Right atrium auricular region (tissue), 2 donors: Measurements from ENCODE around the gene ST6GAL1. TPM values are rescaled to one million over a fixed set of nuclear protein-coding genes. Genes with fewer than 3 reads are reported as not detected.

Experiments
- DNase-seq: peaks from one replicate; pipeline ENCODE4 v3.0.0-alpha.2; 2019; ENCODE audit warnings: low spot score
- H3K27ac ChIP-seq, 2 donors: fragments of 200-600 bp; sonication (generic); 1 replicate in 1 of 2; 2 replicates in 1 of 2; pipeline ENCODE4 v1.5.1; 2016 to 2019
- H3K27me3 ChIP-seq, 2 donors: fragments of 200-600 bp; sonication (generic); one replicate each; pipeline versions ENCODE4 v1.5.1 to v1.6.0; 2017 to 2019
- H3K36me3 ChIP-seq: fragments of 200-600 bp; sonication (generic); one replicate; pipeline ENCODE4 v1.5.1; 2016
- H3K4me1 ChIP-seq, 2 donors: fragments of 200-600 bp; sonication (generic); one replicate each; pipeline versions ENCODE4 v1.5.1 to v1.6.0; 2017 to 2019
- H3K4me3 ChIP-seq, 2 donors: fragments of 200-600 bp; sonication (generic); 1 replicate in 1 of 2; 2 replicates in 1 of 2; pipeline ENCODE4 v1.5.1; 2017 to 2019; ENCODE audit warnings: mild to moderate bottlenecking in 1 of 2, moderate library complexity in 1 of 2
- H3K9me3 ChIP-seq, 2 donors: fragments of 200-600 bp; sonication (generic); one replicate each; pipeline ENCODE4 v1.5.1; 2019
- total RNA-seq, 2 donors: library from RNA; depleted of rRNA; stranded (reverse); fragments of >200 nt; gene quantifications; one replicate each; pipeline ENCODE4 v1.1.0, GENCODE V29; 2016
- TF ChIP-seq, protein P1 (sequence below), 2 donors: fragments of 200-600 bp; sonication (generic); IDR thresholded peaks; one replicate each; pipeline ENCODE4 v1.5.1; 2019; ENCODE audit warnings: antibody characterized with exemption in 2 of 2

ST6GAL1 gene
- total RNA-seq, 2 donors from 2014 or later, result 55.1 to 94.3 TPM

DNA sequence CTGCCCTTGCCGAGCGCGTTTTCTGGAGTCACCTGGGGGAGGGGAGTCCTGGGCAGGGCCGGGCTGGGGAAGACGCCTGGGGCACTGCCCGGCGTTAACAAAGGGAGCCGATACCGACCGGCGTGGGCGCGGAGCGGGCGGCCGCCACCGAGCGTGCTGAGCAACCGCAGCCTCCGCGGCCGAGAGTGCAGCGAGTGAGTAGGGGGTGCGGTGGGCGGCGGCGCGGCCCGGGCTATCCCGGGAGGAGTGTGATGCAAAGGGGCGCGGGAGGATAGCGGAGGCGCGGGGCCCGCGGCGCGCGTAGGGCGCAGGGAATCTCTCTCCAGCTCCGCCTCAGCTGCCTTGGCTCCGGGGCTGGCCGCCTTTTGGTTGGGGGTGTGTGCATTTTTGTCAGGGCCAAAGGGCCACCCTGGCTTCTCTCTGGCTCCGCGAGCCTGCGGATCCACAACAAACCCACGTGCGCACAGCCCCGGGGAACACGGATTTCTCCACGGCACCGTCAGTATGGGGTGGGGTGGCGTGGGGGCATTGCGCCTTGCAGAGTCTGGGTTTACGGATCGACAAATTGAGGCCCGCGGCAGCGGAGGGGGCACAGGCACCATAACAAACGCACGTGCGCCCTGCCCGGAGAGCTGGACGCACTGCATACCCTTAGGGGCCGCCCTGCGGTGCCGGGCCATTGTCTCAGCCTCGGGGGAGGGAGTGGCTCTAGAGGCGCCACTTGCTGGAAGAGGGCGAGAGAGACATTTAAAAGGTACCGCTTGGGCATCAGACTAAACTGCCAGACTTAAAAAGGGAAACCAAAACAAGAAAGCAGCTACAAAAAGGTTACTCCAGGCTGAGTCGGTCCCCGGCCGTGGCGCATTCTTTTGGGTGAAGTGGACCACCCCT, 560 bp downstream of the ST6GAL1 start:
- Histone ChIP-seq H3K36me3 (no peaks in the 10 kb centered on the region), H3K4me3 (peak overlapping the region; percentile 76 to 82), H3K27me3 (no peaks in the 10 kb centered on the region), H3K4me1 (peaks cover 0 to 44% of the 10 kb centered on the region in 2 donors), H3K27ac (peak overlapping the region; percentile 92 to 96), H3K9me3 (no peaks in the 10 kb centered on the region)
- DNase-seq, result no peak
- TF ChIP-seq, protein P1, sequence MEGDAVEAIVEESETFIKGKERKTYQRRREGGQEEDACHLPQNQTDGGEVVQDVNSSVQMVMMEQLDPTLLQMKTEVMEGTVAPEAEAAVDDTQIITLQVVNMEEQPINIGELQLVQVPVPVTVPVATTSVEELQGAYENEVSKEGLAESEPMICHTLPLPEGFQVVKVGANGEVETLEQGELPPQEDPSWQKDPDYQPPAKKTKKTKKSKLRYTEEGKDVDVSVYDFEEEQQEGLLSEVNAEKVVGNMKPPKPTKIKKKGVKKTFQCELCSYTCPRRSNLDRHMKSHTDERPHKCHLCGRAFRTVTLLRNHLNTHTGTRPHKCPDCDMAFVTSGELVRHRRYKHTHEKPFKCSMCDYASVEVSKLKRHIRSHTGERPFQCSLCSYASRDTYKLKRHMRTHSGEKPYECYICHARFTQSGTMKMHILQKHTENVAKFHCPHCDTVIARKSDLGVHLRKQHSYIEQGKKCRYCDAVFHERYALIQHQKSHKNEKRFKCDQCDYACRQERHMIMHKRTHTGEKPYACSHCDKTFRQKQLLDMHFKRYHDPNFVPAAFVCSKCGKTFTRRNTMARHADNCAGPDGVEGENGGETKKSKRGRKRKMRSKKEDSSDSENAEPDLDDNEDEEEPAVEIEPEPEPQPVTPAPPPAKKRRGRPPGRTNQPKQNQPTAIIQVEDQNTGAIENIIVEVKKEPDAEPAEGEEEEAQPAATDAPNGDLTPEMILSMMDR (IDR thresholded peaks at IDR 0.05), result peak in 1 of 2 donors; percentile 35

DNA sequence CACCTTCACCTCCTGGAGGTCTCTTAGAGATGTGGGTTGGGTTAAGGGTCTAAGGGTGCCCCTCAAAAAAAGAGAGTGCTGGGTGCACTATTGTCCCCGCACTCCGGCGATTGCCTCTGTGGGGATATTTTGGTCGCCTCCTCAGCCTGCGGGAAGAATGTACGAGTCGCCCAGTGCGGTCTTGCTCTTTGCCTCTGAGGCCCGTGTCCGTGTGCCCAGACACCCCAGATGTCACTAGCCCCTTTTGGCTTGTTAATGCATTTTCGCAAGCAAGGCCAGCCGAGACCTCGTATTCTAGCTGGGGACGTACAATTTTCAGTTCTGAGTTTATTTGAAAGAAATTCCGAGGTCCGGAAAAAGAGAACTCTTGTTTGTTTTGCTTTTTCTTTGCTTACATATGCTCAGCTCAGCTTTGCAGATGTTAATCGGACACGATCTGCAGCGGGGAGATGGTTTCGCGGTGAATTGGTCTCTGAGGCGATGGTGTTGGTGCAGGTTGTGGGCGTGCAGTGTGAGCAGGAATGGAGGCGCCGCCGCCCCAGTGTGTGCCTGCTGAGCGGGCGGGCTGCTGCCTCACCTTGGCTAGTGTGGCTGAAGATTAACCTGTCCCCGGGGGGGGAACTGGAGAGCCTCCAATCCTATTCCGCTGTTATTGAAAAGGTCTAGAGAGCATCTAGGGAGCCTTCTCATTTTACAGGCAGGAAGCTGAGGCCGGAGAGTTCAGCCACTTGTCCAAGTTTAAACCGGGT, 1.4 kb downstream of the ST6GAL1 start:
- TF ChIP-seq, protein P1 (IDR thresholded peaks at IDR 0.05), result no peak
- DNase-seq, result no peak
- H3K27ac ChIP-seq, result peak overlapping the region; percentile 92 to 96
- no peaks in the 10 kb centered on the region for H3K36me3 ChIP-seq
- H3K4me3 ChIP-seq, result peak overlapping the region; percentile 76 to 82
- no peaks in the 10 kb centered on the region for H3K27me3 ChIP-seq
- H3K9me3 ChIP-seq, result no peaks in the 10 kb centered on the region
- peaks cover 0 to 49% of the 10 kb centered on the region in 2 donors for H3K4me1 ChIP-seq

DNA sequence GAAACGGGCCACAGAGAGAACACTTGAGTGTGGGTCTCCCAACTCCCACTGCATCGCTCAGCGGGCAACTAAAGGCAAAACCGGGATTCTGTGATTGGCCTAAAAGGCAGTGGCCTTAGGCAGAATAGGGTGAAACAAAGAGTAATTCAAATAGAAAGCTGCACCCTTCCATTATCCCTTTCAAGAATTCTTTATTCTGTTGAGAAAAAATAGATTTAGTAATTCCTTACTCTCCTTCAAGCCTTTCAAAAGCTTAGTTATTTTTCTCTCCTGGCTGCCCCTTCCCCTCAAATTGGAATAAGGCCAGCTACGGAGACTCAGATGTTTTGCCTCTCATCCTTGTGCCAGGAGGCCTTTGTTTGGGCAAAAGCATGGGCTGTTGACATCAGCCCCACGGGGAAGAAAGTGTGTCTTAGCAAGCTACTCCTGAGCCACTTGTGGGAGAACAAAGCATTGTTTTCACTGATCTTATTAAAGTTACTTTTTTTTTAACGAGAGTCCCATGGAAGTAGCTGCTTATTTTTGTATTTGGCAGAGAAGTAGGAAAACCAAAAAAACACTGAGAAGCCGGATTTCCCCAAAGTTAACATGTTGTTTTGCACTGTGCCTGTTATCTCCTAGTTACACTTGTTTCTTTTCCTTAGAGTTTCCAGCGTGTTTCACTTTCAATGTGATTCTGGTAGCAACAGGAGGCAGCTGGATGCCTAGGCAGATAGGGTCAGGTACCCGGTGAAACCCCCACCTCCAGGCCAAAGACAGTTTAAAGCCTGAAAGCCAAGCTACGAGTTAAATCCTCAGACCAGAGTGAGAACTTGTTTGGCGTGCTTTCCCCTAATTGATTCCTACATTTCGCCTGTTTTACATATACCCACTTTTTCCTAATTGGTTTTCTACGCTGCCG, 2.2 kb downstream of the ST6GAL1 start:
- Histone ChIP-seq H3K4me3 (peak overlapping the region; percentile 76 to 82), H3K27me3 (no peaks in the 10 kb centered on the region), H3K9me3 (no peaks in the 10 kb centered on the region), H3K36me3 (no peaks in the 10 kb centered on the region), H3K4me1 (peaks cover 0 to 50% of the 10 kb centered on the region in 2 donors), H3K27ac (peak overlapping the region; percentile 92 to 96)
- DNase-seq, result no peak
- TF ChIP-seq, protein P1 (IDR thresholded peaks at IDR 0.05), result no peak

DNA sequence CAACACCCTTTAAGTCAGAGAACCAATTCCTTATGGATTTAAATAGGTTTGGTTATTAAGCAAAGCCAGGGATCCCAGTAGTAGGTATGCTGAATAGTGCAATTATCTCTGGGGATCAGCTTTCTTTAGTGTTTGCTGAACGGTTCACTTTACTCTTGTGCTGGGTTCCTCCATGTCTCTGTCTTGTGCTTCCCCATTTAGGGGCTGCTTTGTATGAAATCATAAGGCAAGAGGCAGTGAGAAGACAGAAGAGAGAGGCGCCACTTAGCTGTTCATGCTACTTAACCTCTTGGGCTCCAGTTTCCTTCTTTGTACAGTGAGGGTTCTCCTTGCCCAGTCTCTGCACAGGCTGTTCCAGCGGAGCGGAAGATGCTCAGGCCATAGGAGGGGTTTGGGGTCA, 3.5 kb downstream of the ST6GAL1 start:
- H3K4me1 ChIP-seq, result peaks cover 0 to 61% of the 10 kb centered on the region in 2 donors
- TF ChIP-seq, protein P1 (IDR thresholded peaks at IDR 0.05), result no peak
- H3K36me3 ChIP-seq, result no peaks in the 10 kb centered on the region
- H3K9me3 ChIP-seq, result no peaks in the 10 kb centered on the region
- peak overlapping the region; percentile 92 to 96 for H3K27ac ChIP-seq
- no peak for DNase-seq
- no peak overlapping the region for H3K4me3 ChIP-seq
- H3K27me3 ChIP-seq, result no peaks in the 10 kb centered on the region

DNA sequence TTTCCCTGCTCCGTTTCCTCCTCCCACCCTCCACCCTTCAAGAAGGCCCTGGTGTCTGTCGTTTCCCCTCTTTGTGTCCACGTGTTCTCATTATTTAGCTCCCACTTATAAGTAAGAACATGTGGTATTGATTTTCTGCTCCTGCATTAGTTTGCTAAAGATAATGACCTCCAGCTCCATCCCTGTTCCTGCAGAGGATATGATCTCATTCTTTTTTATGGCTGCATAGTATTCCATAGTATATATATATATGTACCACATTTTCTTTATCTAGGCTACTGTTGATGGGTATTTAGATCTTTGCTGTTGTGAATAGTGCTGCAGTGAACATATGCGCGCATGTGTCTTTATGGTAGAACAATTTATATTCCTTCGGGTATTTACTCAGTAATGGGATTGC, 4.8 kb downstream of the ST6GAL1 start:
- no peaks in the 10 kb centered on the region for H3K27me3 ChIP-seq
- H3K4me3 ChIP-seq, result no peak overlapping the region
- peaks cover 0 to 61% of the 10 kb centered on the region in 2 donors for H3K4me1 ChIP-seq
- H3K36me3 ChIP-seq, result no peaks in the 10 kb centered on the region
- TF ChIP-seq, protein P1 (IDR thresholded peaks at IDR 0.05), result no peak
- DNase-seq, result no peak
- no peaks in the 10 kb centered on the region for H3K9me3 ChIP-seq
- peak overlapping the region in 1 of 2 donors; percentile 74 for H3K27ac ChIP-seq
